ENCODE results near the gene CHM. TPM values are rescaled to one million over a fixed set of nuclear protein-coding genes. Genes with fewer than 3 reads are reported as not detected.

The CHM gene
- total and polyA plus RNA-seq, 10 of the 15 experiments (the other 5 are each of a cell fraction or from before 2014, with no cell fraction given) = 4.8 to 19.0 (median 8.0) TPM

GRCh38 chrX:85815203-85815751 lies 232.1 kb downstream of the CHM start (continued):
- TF ChIP-seq SPI1 (IDR thresholded peaks at IDR 0.05; ENCODE audit: borderline replicate concordance, insufficient read depth, low read depth, low read length) = no peak

MicroRNAs encoded within 50 kb of the gene (microRNA counts, 767-probe panel; counts per million panel counts)
- microRNA hsa-miR-1321 (1,346 counts per million, percentile 48 among the panel's probes with 10 or more counts), microRNA hsa-miR-361-3p (2,452 counts per million, percentile 83 among the panel's probes with 10 or more counts), microRNA hsa-miR-361-5p (3,300 counts per million, percentile 91 among the panel's probes with 10 or more counts)

Small RNAs within 50 kb of the gene (microRNA-seq; reads per million reads assigned to microRNA genes)
- gene MIR1321 (not detected), gene MIR361 (3,269 reads per million, percentile 93 among the genes with 10 or more reads in this experiment)

Small RNAs within 50 kb of the gene (small RNA-seq; reads per million reads assigned to genes)
- gene AL022401.1 (not detected), gene MIR361 (166 reads per million, percentile 99 among the genes with 10 or more reads in this experiment), gene NDUFA5P7 (not detected), gene RF00019 (not detected)

Other genes starting within 250 kb of the CHM start
- gene DACH2, start 100.9 kb upstream of the CHM start, total RNA-seq (2014; rRNA removed) = not detected in 2 replicates
- gene DACH2, start 100.9 kb upstream of the CHM start, total RNA-seq (2014; rRNA removed; fragmentation: Illumina TruSeq; extraction: Trizol) = not detected in 2 replicates
- not detected in 2 replicates for gene DACH2, start 100.9 kb upstream of the CHM start, total RNA-seq (2021)
- gene DACH2, start 100.9 kb upstream of the CHM start, polyA plus RNA-seq (2011; rRNA removed) = not detected in 2 replicates
- 0.03 TPM in 1 of 2 replicates, not detected in the other for gene DACH2, start 100.9 kb upstream of the CHM start, polyA plus RNA-seq (2014; fragmentation: Illumina TruSeq; extraction: Trizol)
- under 1 TPM in 1 of 2 experiments, not detected in 1; 0.19 TPM for gene DACH2, start 100.9 kb upstream of the CHM start, polyA plus RNA-seq (2014; fragmentation: Nextera tagmentation; extraction: Ambion mirVana)
- not detected in 2 replicates for gene DACH2, start 100.9 kb upstream of the CHM start, polyA plus RNA-seq (2014; rRNA removed)
- gene DACH2, start 100.9 kb upstream of the CHM start, polyA plus RNA-seq (2016; fragmentation: Nextera tagmentation; extraction: Ambion mirVana) = under 1 TPM; 0.03 to 0.11 TPM